LNCAP (cell line): ENCODE data around the gene C19orf85.

Experiments
- CTCF ChIP-seq: fragments of 450-650 bp; IDR thresholded peaks from 2 replicates; pipeline ENCODE4 v1.5.1; 2017; ENCODE audit warnings: mild to moderate bottlenecking

Gene C19orf85

GRCh38 chr19:55476100-55476775, 11.7 kb upstream of the C19orf85 start, which contains the start of gene ZNF628:
Gene ZNF628 (plus strand): TSS chr19:55476617. CDS start chr19:55479911, 3,294 bp downstream.
- TF ChIP-seq CTCF, result no peak

GRCh38 chr19:55474269-55475265, 10.0 kb upstream of the C19orf85 start:
- no peak for TF ChIP-seq CTCF

GRCh38 chr19:55473225-55474012, 8.9 kb upstream of the C19orf85 start:
- TF ChIP-seq CTCF, result no peak

- no peak for TF ChIP-seq CTCF
Measured at GRCh38 chr19:55472463-55472862, 7.9 kb upstream of the C19orf85 start.

- TF ChIP-seq CTCF, result no peak
Measured at GRCh38 chr19:55471266-55471665, 6.7 kb upstream of the C19orf85 start.

GRCh38 chr19:55468054-55468393, 3.5 kb upstream of the C19orf85 start:
- TF ChIP-seq CTCF, result peak; percentile 20
